IPS-18c (cell line): ENCODE data around the gene JAG2.

ENCODE experiments used
- H3K4me3 ChIP-seq: 2 replicates; pipeline ENCODE4 v1.7.0; 2013; ENCODE audit warnings: low read depth, mild to moderate bottlenecking, low read length, moderate library complexity; ENCODE audit not compliant: insufficient read depth
- H3K9me3 ChIP-seq: one replicate; pipeline ENCODE4 v1.6.1; 2013; ENCODE audit warnings: mild to moderate bottlenecking, low read length, moderate library complexity; ENCODE audit not compliant: control insufficient read depth, insufficient read depth

JAG2 gene

DNA sequence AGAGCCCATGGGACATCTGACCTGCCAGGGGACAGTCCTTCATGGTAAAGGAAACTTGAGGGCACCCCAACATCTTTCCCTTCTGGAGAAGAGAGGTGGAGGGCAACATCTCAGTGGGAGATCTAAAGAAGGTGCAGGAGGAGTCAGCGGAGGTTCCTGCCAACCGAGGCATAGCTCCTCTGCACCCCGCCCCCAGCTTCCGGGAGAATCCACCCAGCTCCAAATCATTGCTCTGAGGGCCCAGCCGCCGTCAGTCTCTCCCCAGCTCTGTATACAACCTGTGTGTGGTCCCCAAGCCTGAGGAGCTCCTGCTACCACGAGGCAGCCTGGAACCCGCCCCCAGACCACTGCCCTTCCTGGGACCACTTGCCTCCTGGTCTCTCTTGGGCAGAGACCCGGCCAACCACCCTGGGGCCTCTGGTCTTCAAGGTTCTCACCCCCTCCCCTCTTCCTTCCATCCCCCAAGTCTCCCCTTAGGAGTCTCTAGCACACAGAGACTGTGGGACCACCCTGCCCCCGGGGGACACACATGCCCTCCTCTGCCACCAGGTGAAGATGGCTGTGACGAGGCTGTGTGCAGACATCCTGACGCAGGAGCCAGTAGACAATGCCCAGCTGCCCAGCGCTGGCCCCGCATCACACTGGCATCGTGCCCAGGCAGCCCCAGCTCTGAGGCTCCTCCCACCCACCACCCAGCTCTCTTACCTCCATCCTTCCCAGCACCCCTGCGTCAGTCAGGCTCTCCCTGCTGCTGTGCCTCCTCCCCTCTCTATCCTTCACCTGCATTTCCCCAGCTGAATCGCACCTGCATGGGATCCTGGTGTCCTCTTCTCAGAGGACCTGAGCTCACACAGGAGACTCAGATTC is 25.6 kb upstream of the JAG2 start:
- Histone ChIP-seq H3K4me3 (no peak overlapping the region), H3K9me3 (peaks cover 2% of the 10 kb centered on the region)

DNA sequence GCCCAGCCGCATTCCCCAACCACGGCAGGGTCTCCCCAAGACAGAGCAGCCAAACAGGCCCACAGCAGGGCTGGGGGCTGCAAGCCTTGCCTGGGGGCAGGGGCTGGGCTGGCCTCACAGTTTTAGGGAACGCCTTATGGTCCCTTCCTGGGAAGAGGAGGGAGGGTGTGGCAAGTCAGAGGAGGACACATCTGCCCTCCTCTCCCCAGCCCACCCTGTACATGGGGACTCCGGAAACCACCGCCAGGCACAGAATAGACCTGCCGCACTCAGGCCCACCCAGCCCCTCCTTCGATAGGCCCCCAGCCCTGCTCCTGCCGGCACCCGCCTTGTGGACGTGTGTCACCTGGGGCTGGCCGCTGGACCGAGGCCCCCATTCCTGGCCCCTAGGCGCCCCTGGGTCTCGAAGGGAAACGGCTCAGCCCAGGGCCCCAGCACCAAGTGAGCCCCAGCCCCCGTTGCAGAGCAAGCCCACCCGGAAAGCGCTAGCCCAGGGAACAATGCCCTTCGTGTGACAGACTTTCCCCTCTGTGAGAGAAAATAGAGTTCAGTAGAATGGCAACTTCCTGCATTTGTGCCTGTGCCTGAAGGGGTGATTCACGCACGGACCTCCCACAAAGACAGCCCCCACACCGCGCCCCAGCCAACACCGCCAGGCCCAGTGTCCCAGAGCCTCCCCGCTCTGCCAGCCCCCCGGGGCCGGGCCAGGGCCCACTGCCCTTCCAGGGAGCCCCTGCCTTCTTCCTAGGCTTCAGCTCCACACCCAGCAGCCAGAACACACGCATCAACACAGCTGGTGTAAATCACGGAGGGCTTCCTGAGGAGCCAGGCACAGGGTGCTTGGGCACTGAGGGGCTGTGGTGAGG is 24.5 kb upstream of the JAG2 start:
- Histone ChIP-seq H3K9me3 (peaks cover 2% of the 10 kb centered on the region), H3K4me3 (no peak overlapping the region)

DNA sequence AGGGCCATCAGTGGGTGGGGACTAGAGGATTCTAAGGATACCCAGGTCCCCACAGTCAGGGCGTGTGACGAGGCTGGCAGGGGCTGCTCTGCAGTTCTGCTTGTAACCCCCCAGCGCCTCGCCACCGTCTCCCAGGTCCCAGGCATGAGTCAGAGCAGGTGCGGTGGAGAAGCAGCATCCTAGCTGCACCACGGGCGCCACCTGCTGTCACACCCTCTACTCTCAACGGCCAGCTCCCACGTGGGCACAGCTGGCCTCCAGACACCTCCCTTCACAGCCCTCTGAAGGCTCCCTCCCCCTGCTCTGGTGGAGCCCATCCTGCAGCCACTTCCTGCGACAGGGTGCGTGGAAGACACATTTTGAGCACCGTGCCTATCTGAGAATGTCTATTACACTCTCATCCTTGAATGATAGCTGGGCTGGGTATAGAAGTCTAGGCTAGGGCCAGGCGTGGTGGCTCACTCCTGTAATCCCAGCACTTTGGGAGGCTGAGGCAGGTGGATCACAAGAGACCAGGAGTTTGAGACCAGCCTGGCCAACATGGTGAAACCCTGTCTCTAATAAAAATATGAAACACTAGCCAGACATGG is 19.5 kb upstream of the JAG2 start:
- Histone ChIP-seq H3K4me3 (no peak overlapping the region; the same call in 1 of the 2 replicates), H3K9me3 (no peaks in the 10 kb centered on the region)

DNA sequence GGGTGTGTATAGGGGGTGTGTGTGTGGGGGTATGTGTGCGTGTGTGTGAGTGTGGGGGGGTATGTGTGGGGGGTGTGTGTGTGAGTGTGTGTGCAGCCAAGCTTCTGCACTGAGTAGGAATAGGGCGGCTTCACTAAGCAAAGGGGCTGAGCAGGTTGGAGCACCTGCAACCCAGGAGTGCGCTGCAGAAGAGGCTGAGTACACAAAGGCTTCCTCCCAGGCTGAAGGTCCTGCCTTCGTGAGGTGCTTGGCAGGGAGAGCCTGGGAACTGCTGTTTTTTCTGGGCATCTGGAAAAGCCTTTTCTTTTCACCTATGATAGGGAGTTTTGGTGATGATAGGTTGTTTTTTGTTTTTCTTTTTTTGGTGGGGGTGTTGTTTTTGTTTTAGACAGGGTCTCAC is 18.5 kb upstream of the JAG2 start:
- H3K4me3 ChIP-seq, result no peak overlapping the region
- H3K9me3 ChIP-seq, result no peaks in the 10 kb centered on the region

DNA sequence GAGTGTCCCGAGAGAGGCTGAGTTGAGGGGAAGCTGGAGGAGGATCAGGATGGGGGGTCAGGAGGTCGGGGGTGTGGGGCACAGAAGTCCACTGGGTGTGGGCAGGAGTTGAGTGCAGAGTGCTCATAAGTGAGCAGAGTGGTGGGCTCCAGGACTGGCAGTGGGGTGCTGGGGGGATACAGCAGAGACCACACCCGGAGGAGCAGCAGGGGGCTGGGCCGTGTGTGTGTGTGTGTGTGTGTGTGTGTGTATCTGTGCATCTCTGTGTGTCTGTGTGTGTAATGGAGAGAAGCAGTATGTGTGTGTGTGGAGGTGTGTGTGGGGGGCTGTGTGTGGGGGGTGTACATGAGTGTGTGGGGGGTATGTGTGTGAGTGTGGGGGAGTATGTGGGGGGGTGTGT is 17.4 kb upstream of the JAG2 start:
- Histone ChIP-seq H3K4me3 (no peak overlapping the region), H3K9me3 (no peaks in the 10 kb centered on the region)

DNA sequence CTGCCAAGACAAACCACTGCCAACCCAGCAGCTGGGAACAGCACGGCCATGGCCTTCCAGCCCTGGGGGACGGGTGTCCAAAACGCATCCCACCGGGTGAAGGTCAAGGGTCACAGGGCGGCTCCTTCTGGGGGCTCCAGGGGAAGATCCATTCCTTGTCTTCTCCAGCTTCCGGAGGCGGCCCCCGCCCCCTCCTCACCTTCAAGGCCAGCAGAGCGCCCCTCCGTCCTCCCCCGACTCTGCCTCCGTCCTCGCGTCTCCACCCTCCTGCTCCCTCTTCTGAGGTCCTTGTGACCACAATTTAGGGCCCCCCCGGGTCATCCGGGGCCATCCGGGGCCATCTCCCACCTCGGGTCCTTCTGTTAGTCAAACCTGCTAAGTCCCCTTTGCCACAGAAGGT is 16.4 kb upstream of the JAG2 start:
- H3K9me3 ChIP-seq, result no peaks in the 10 kb centered on the region

DNA sequence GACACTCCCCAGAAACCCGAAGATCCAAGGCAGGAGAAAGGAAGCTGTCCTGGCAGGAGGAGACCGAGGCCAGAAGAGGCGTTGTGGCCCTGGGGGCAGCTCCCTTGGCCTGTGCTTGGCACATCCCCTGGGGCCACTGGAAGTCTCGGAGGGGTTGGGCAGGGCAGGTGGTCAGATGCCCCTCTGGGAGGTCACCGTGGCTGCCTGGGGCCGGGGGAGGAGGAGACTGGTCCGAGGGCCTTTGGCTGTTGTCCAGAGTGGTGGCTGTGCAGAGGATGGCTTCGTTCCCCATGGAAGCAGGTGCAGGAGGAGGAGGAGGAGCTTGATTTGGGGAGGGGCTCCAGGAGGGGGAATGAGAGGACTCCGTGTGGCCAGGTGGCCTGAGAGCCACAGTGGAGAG is 15.9 kb upstream of the JAG2 start:
- Histone ChIP-seq H3K9me3 (no peaks in the 10 kb centered on the region), H3K4me3 (no peak overlapping the region)

More for the DNA sequence above, 16.4 kb upstream of the JAG2 start:
- H3K4me3 ChIP-seq, result no peak overlapping the region

DNA sequence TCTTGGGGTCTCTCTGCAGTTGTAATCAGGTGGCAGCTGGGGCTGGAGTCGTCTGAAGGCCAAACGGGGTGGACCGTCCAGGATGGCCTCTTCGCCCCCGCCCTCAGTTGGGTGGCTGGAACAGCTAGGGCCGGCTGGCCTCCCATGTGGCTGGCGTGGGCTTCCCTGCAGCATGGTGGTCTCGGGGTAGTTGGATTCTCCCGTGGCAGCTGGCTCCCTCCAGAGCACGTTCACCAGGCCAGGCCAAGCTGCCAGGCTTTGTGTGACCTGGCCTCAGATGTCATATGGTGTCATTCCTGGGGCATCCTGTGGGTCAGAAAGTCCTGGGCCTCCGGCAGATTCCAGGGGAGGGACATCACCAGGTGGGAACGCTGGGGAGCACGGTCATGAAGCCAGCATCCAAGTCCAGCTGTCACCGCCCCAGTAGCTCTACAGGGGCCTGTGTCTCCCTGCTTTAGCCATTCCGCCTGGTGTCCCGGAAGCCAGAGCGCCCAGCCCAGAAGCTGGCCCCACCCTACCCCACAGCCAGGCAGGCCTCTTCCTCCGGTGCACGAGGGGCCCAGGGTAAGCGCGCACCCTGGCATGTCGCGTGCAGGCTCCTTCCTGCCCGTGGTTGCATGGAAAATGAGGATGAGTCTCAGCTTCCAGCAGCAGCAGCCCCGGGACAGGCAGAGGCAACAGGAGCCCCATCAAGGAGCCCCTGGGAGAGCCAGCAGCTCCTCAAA is 13.9 kb upstream of the JAG2 start:
- Histone ChIP-seq H3K9me3 (no peaks in the 10 kb centered on the region), H3K4me3 (no peak overlapping the region)

DNA sequence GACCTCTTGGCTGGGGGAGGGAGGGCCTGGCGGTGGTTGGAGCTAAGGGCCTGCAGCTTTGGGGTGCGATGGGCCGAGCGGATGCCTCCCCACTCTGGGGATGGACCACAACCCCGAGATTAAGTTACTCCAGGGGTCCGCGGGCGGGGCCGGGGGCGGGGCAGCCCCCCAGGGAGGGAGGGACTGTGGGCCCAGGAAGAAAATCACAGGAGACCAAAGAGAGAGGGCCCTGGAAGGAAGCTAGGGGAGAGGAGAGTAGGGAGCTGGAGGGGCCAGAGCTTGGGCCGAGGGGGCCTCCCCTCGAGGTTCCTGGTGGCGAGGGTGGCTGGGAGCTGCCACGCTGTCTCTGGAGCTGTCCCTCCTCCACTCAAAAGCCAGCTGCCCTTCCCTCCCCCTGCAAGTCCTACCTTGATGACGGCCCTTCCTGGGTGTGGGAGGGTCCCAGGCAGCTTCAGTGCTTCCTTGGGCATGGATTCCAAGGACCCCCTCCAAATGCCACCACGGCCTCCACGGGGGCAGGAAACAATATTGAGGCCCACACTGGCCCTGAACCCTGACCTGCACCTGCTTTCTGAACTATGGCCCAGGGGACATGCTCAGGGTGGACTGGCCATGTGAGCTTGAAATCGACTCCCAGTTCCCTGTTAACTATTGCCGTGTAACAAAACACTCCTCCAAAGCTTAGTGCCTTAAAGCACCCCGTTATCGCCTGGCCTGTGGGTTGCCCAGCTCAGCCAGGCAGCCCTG is 13.1 kb upstream of the JAG2 start:
- Histone ChIP-seq H3K9me3 (no peaks in the 10 kb centered on the region), H3K4me3 (no peak overlapping the region; the same call in 1 of the 2 replicates)

DNA sequence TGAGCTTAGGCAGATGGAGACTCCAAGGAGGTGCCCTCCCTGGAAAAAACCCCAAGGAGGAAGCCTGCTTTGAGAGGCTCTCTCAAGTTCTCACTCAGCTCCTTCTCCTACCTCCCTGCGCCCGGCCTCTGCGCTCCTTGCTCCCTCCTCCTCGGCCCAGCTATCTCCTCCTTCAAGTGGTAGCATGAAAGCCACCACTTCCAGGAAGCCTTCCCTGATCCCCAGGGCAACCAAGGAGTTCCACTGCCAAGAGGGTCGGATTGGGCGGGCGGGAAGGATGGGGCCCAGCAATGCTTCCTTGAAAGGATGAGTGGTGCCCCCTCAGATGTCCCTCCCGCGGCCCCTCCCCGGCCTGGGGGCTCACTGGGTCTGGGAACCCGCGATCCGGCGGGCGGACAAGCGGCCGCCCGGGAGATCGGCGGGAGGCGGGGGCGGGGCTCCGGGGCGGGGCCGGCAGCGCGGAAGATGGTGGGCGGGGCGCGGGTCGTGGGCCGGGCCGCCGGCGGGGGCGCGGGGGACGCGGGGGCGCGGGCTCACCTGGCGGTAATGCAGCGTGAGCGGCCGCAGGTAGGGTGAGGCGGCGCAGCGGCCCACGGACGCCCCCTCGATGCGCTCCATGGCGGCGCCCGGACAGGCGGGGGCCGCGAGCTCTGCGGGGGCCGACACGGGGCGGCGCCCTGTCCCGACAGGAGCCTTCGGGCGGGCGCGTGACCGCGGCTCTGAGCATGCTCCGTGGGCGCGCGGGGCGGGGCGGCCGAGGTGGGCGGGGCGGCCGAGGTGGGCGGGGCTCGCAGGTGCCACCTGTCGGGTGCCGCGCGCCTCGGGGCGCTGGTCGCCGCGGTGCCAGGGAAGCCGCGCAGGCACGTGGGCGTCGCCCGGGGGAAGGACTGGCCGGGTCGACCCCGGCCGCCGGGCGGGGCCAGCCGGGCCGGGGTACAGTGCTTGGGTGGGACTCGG is 12.3 kb upstream of the JAG2 start, which contains the start of gene NUDT14:
Gene NUDT14, minus strand, starts transcription at position 721 of the 957 bp plus-strand sequence. Its CDS starts 103 bp downstream, at position 618.
- Histone ChIP-seq H3K4me3 (peak within 1 kb of the TSS; percentile 52), H3K9me3 (no peaks in the 10 kb centered on the region)

DNA sequence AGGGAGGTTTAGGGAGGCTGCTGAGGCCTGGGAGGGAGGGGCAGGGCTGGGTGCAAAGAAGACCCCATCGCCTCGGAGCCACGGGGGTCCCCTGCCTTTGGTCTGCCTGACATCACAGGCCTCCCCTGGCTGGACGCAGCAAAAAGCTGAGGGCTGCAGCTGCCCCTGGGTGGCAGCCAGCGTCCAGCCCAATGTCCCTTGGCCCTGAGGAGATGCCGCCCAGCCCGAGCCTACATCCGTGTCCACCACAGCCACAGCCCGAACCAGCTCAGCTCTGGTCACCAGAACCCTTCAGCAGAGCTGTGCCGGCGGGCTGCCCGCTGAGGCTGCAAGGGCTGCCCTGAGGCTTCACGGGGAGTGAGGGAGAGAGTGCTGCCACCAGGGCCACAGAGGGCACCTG is 10.6 kb upstream of the JAG2 start:
- H3K4me3 ChIP-seq, result no peak overlapping the region
- no peaks in the 10 kb centered on the region for H3K9me3 ChIP-seq

DNA sequence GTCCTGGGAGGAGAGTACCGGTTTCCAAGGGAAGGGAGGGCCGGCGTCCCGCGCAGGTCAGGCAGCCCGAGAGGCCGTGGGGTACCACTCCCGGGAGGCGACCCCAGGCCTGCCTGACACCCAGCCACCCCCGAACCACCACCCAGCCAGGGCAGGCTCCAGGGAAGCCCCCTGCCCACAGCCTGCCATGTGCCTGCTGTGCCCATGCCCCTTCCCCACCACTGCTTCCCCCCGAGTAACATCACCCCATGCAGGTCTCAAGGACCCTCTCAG is 10.2 kb upstream of the JAG2 start:
- Histone ChIP-seq H3K4me3 (no peak overlapping the region), H3K9me3 (no peaks in the 10 kb centered on the region)

DNA sequence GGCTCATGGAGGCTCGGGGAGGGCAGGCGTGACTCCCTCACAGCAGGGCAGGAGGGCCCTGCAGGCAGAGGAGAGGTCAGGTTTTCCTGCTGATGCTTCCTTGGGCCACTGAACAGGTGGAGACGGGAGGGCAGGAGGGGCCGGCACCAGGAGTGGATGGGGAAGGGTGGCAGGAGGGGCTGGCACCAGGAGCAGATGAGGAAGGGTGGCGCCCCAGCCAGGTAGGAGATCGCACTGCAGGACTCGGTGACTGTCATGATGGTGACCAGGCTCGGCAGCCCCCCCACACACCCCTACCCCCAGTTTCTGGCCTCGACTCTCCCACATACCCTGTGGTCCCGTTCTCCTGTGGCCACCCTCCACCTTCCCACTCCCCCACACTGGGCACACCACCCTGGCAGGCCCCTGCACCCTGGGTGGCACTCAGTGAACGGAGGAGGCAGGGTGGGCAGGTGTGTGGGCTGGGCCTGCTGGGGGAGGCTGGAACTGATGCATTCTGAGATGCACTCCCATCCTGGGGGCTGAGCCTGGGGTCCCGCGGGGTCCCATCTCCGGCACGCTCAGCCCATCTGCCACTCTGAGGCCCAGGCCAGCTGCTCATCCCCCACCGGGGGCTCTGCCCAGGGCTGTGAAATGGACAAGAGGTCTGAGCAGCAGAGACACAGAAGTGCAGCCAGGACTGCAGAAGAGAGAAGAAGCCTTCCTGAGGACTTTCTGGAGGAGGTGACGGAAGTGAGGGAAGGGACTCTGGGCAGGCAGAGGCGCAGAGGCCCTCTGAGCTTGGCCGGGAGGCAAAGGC is 9.7 kb upstream of the JAG2 start:
- H3K9me3 ChIP-seq, result no peaks in the 10 kb centered on the region

DNA sequence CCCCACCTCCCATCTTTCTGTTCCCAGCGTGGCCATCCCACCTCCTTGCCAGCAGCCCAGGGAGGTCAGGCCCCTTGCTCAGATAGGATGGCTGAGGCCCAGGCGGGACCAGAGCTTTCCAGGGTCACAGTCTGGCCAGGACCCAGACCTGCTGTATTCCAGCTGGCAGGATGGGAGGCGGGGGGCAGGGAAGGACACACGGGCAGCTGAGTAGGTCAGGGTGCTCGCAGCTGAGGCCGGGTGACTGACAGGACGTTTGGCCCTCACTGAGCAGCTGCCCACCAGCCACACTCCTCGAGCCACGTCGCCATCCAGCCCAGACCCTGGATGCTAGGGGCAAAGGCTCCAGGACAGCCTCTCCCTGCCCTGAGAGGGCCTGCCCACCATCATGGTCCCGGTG is 8.5 kb upstream of the JAG2 start:
- no peaks in the 10 kb centered on the region for H3K9me3 ChIP-seq
- H3K4me3 ChIP-seq, result no peak overlapping the region

More for the DNA sequence above, 9.7 kb upstream of the JAG2 start:
- H3K4me3 ChIP-seq, result no peak overlapping the region

DNA sequence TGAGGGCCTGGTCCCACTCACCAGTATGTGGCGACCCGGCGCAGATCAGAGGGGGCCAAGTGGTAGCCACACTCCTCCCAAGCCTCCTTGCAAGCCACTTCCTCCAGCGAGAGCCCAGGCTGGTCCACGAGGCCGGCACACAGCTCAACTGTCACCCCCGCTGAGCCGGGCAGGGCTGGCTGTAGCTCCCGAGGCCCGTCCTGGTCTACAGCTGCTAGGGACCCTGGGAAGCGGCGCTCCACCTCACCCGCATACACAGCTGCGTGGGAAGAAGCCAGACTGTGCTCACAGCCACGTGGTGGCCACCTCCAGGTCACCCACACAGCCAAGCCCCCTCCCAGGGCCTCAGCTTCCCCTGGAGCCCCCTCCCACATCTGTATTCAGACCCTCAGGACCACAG is 7.9 kb upstream of the JAG2 start:
- Histone ChIP-seq H3K4me3 (no peak overlapping the region), H3K9me3 (no peaks in the 10 kb centered on the region)
